ENCODE measurements around the gene VTN.
A peak's percentile ranks its signal among the peaks of the same experiment; 100 is the strongest.

GRCh38 chr17:28397687-28398279 lies 27.7 kb upstream of the VTN start:
- TF ChIP-seq JUN (IDR thresholded peaks at IDR 0.05) (0 out of 5 replicates have a peak, but pooled peaks have one; percentile 11 to 13), POLR2A (IDR thresholded peaks at IDR 0.05; ENCODE audit: low read length) (no peak; the same call in 1 of the 2 replicates), MYC (IDR thresholded peaks at IDR 0.05; ENCODE audit: borderline replicate concordance, low read length) (no peak), REST (IDR thresholded peaks at IDR 0.05) (no peak), CHD4 (IDR thresholded peaks at IDR 0.05; ENCODE audit: borderline replicate concordance) (no peak)
- TF ChIP-seq, protein P1, sequence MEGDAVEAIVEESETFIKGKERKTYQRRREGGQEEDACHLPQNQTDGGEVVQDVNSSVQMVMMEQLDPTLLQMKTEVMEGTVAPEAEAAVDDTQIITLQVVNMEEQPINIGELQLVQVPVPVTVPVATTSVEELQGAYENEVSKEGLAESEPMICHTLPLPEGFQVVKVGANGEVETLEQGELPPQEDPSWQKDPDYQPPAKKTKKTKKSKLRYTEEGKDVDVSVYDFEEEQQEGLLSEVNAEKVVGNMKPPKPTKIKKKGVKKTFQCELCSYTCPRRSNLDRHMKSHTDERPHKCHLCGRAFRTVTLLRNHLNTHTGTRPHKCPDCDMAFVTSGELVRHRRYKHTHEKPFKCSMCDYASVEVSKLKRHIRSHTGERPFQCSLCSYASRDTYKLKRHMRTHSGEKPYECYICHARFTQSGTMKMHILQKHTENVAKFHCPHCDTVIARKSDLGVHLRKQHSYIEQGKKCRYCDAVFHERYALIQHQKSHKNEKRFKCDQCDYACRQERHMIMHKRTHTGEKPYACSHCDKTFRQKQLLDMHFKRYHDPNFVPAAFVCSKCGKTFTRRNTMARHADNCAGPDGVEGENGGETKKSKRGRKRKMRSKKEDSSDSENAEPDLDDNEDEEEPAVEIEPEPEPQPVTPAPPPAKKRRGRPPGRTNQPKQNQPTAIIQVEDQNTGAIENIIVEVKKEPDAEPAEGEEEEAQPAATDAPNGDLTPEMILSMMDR (IDR thresholded peaks at IDR 0.05), result no peak
- TF ChIP-seq, protein P2, sequence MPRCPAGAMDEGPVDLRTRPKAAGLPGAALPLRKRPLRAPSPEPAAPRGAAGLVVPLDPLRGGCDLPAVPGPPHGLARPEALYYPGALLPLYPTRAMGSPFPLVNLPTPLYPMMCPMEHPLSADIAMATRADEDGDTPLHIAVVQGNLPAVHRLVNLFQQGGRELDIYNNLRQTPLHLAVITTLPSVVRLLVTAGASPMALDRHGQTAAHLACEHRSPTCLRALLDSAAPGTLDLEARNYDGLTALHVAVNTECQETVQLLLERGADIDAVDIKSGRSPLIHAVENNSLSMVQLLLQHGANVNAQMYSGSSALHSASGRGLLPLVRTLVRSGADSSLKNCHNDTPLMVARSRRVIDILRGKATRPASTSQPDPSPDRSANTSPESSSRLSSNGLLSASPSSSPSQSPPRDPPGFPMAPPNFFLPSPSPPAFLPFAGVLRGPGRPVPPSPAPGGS (IDR thresholded peaks at IDR 0.05), result no peak

All from A549 (cell line).